Liver (tissue), 9 donors: Measurements from ENCODE around the gene DUSP10. TPM values are rescaled to one million over a fixed set of nuclear protein-coding genes. Genes with fewer than 3 reads are reported as not detected.

ENCODE experiments used
- DNase-seq: peaks from one replicate; pipeline ENCODE4 v3.0.0-alpha.2; 2017; ENCODE audit warnings: low spot score
- H3K27ac ChIP-seq, 2 donors: one replicate each; pipeline ENCODE4 v1.7.0; 2013; ENCODE audit warnings: inconsistent platforms in 2 of 2, low read length in 2 of 2, control low read depth in 1 of 2, low read depth in 1 of 2, mild to moderate bottlenecking in 1 of 2
- H3K27me3 ChIP-seq, 4 donors: one replicate each; pipeline versions ENCODE4 v1.6.1 to v1.7.0; 2013; ENCODE audit warnings: low read length in 3 of 4, inconsistent platforms in 1 of 4, mild to moderate bottlenecking in 1 of 4, moderate library complexity in 1 of 4; ENCODE audit not compliant: control insufficient read depth in 4 of 4, insufficient read depth in 4 of 4
- H3K36me3 ChIP-seq, 4 donors: one replicate each; pipeline versions ENCODE4 v1.6.1 to v1.7.0; 2013; ENCODE audit warnings: low read length in 3 of 4, mild to moderate bottlenecking in 3 of 4, low read depth in 1 of 4, moderate library complexity in 1 of 4; ENCODE audit not compliant: control insufficient read depth in 4 of 4, insufficient read depth in 3 of 4
- H3K4me1 ChIP-seq, 4 donors: one replicate each; pipeline versions ENCODE4 v1.6.1 to v1.7.0; 2013; ENCODE audit warnings: low read length in 3 of 4, mild to moderate bottlenecking in 3 of 4, moderate library complexity in 1 of 4; ENCODE audit not compliant: control insufficient read depth in 4 of 4, insufficient read depth in 4 of 4
- H3K4me3 ChIP-seq, 3 donors: one replicate each; pipeline versions ENCODE4 v1.6.1 to v1.7.0; 2013; ENCODE audit warnings: low read length in 3 of 3, control low read depth in 1 of 3, low read depth in 1 of 3, mild to moderate bottlenecking in 1 of 3
- H3K9ac ChIP-seq, 2 donors: one replicate each; pipeline ENCODE4 v1.7.0; 2013; ENCODE audit warnings: low read length in 2 of 2, mild to moderate bottlenecking in 2 of 2, moderate library complexity in 2 of 2, control low read depth in 1 of 2, low read depth in 1 of 2
- H3K9me3 ChIP-seq, 4 donors: one replicate each; pipeline versions ENCODE4 v1.6.1 to v1.7.0; 2013; ENCODE audit warnings: low read length in 3 of 4; ENCODE audit not compliant: control insufficient read depth in 4 of 4
- EGR1 ChIP-seq, 2 donors: IDR thresholded peaks; 2 replicates each; pipeline ENCODE4 v1.6.1; 2016 to 2018; ENCODE audit warnings: antibody characterized with exemption in 2 of 2, low read depth in 2 of 2
- FOXA1 ChIP-seq: IDR thresholded peaks from 2 replicates; pipeline ENCODE4 v1.6.1; 2016; ENCODE audit warnings: antibody characterized with exemption
- FOXA2 ChIP-seq: IDR thresholded peaks from 2 replicates; pipeline ENCODE4 v1.6.1; 2016; ENCODE audit warnings: antibody characterized with exemption
- GABPA ChIP-seq, 2 donors: IDR thresholded peaks in 1 of 2; conservative IDR thresholded peaks in 1 of 2; 2 replicates each; pipeline ENCODE4 v1.6.1; 2016; ENCODE audit warnings: antibody characterized with exemption in 2 of 2, mild to moderate bottlenecking in 1 of 2, moderate library complexity in 1 of 2
- HNF4G ChIP-seq: IDR thresholded peaks from 2 replicates; pipeline ENCODE4 v1.6.1; 2016; ENCODE audit warnings: antibody characterized with exemption
- RAD21 ChIP-seq, 2 donors: IDR thresholded peaks; 2 replicates each; pipeline ENCODE4 v1.6.1; 2016; ENCODE audit warnings: antibody characterized with exemption in 2 of 2, mild to moderate bottlenecking in 2 of 2
- RXRA ChIP-seq, 2 donors: IDR thresholded peaks; 2 replicates each; pipeline ENCODE4 v1.6.1; 2017 to 2018; ENCODE audit warnings: antibody characterized with exemption in 2 of 2, mild to moderate bottlenecking in 1 of 2
- TAF1 ChIP-seq: conservative IDR thresholded peaks from 2 replicates; pipeline ENCODE4 v1.6.1; 2016; ENCODE audit warnings: antibody characterized with exemption, mild to moderate bottlenecking
- YY1 ChIP-seq: IDR thresholded peaks from 2 replicates; pipeline ENCODE4 v1.6.1; 2016; ENCODE audit warnings: antibody characterized with exemption, mild to moderate bottlenecking
- WGBS: extraction: QIAGEN DNeasy Blood & Tissue Kit; methylation state at CpG from one replicate; pipeline ENCODE4 v1.1.7; 2013; 5-methylcytosine and 5-hydroxymethylcytosine counted together
- polyA plus RNA-seq, 2 donors: library from polyadenylated mRNA; stranded (reverse) in 1 of 2; unstranded in 1 of 2; fragments of 200-250 nt in 1 of 2; fragments of >200 nt in 1 of 2; fragmentation: Nextera tagmentation in 1 of 2; extraction: Ambion mirVana in 1 of 2; gene quantifications; one replicate each; pipeline versions ENCODE4 v1.2.1 to v1.2.3, GENCODE V29; 2013 to 2015
- total RNA-seq, 2 donors: library from RNA; depleted of rRNA; stranded (reverse); fragments of >200 nt; gene quantifications; one replicate each; pipeline ENCODE4 v1.2.3, GENCODE V29; 2014
- TF ChIP-seq, protein P1 (sequence below): fragments of 150-350 bp; IDR thresholded peaks from 2 replicates; pipeline ENCODE4 v1.5.1; 2017; ENCODE audit warnings: improper control_type of control experiment, low read depth, low read length; ENCODE audit not compliant: missing input control
- TF ChIP-seq, protein P2 (sequence below): IDR thresholded peaks from 2 replicates; pipeline ENCODE4 v1.6.1; 2016; ENCODE audit warnings: antibody characterized with exemption
- TF ChIP-seq, protein P3 (sequence below): IDR thresholded peaks from 2 replicates; pipeline ENCODE4 v1.6.1; 2016; ENCODE audit warnings: antibody characterized with exemption, mild to moderate bottlenecking
- TF ChIP-seq, protein P4 (sequence below): IDR thresholded peaks from 2 replicates; pipeline ENCODE4 v1.6.1; 2016; ENCODE audit warnings: antibody characterized with exemption
- TF ChIP-seq, protein P5 (sequence below): IDR thresholded peaks from 2 replicates; pipeline ENCODE4 v1.6.1; 2016; ENCODE audit warnings: antibody characterized with exemption
- donor health status: healthy.
- donor health status: healthy.
- donor health status: healthy.
- donor health status: healthy.
- donor health status: healthy.

DUSP10 gene
- total and polyA plus RNA-seq, 4 donors: 6.7 to 15.4 (median 10.7) TPM

DNA sequence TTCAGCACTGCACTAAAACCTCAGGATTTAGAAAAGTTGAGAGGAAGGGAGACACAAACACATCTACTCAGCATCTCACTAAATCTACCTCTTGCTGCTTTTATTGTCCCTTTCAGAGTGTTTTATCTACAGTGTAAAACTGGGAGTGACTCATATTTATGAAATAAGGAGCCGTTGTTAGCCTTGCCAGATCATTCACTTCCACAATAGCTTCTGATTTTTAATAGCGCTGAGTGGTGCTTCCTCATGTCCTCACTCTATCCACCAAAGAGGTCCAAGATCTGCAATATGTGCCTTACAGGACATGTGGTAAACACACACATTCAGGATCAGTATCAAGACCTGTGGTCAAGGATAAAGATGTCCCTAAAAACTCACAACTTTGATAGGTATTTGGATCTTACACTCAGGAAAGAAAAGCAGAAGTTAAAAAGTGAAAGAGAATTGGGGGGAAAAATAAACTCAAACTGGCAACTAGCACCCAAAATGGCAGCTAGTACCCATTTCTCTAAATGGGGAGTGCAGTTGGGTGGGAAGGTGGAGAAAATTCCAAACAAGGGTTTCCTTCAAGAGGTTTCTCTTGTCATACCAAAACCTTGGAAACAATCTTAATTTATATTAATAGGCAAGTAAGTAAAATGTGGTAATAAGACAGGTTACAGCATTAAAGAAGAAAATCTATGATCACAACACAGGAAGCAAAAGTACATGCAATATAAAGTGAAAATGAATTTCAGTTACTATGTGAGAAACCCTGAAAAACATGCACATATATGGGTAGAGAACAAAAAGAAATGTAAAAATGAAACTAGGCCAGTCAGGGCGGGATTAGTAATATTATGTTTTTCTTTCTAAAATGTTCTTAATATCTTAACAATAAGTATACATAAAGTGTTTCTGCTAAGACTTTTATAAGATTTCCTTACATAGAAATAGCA is 15.9 kb downstream of the DUSP10 start:
- peaks cover 0 to 30% (median 9%) of the 10 kb centered on the region in 4 donors for H3K36me3 ChIP-seq
- peaks cover 7 to 63% (median 39%) of the 10 kb centered on the region in 4 donors for H3K4me1 ChIP-seq
- H3K9ac ChIP-seq: no peak overlapping the region
- no peaks in the 10 kb centered on the region for H3K9me3 ChIP-seq
- WGBS: 73% methylated on average over 3 of the region's 3 CpGs
- TF ChIP-seq, protein P1, sequence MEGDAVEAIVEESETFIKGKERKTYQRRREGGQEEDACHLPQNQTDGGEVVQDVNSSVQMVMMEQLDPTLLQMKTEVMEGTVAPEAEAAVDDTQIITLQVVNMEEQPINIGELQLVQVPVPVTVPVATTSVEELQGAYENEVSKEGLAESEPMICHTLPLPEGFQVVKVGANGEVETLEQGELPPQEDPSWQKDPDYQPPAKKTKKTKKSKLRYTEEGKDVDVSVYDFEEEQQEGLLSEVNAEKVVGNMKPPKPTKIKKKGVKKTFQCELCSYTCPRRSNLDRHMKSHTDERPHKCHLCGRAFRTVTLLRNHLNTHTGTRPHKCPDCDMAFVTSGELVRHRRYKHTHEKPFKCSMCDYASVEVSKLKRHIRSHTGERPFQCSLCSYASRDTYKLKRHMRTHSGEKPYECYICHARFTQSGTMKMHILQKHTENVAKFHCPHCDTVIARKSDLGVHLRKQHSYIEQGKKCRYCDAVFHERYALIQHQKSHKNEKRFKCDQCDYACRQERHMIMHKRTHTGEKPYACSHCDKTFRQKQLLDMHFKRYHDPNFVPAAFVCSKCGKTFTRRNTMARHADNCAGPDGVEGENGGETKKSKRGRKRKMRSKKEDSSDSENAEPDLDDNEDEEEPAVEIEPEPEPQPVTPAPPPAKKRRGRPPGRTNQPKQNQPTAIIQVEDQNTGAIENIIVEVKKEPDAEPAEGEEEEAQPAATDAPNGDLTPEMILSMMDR: no peak
- TF ChIP-seq YY1: peak; percentile 43
- TF ChIP-seq, protein P2, sequence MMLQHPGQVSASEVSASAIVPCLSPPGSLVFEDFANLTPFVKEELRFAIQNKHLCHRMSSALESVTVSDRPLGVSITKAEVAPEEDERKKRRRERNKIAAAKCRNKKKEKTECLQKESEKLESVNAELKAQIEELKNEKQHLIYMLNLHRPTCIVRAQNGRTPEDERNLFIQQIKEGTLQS: no peak
- TF ChIP-seq FOXA1: no peak
- TF ChIP-seq, protein P3, sequence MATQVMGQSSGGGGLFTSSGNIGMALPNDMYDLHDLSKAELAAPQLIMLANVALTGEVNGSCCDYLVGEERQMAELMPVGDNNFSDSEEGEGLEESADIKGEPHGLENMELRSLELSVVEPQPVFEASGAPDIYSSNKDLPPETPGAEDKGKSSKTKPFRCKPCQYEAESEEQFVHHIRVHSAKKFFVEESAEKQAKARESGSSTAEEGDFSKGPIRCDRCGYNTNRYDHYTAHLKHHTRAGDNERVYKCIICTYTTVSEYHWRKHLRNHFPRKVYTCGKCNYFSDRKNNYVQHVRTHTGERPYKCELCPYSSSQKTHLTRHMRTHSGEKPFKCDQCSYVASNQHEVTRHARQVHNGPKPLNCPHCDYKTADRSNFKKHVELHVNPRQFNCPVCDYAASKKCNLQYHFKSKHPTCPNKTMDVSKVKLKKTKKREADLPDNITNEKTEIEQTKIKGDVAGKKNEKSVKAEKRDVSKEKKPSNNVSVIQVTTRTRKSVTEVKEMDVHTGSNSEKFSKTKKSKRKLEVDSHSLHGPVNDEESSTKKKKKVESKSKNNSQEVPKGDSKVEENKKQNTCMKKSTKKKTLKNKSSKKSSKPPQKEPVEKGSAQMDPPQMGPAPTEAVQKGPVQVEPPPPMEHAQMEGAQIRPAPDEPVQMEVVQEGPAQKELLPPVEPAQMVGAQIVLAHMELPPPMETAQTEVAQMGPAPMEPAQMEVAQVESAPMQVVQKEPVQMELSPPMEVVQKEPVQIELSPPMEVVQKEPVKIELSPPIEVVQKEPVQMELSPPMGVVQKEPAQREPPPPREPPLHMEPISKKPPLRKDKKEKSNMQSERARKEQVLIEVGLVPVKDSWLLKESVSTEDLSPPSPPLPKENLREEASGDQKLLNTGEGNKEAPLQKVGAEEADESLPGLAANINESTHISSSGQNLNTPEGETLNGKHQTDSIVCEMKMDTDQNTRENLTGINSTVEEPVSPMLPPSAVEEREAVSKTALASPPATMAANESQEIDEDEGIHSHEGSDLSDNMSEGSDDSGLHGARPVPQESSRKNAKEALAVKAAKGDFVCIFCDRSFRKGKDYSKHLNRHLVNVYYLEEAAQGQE: no peak
- DNase-seq: no peak
- no peak overlapping the region for H3K4me3 ChIP-seq
- H3K27me3 ChIP-seq: no peaks in the 10 kb centered on the region
- H3K27ac ChIP-seq: no peak overlapping the region

DNA sequence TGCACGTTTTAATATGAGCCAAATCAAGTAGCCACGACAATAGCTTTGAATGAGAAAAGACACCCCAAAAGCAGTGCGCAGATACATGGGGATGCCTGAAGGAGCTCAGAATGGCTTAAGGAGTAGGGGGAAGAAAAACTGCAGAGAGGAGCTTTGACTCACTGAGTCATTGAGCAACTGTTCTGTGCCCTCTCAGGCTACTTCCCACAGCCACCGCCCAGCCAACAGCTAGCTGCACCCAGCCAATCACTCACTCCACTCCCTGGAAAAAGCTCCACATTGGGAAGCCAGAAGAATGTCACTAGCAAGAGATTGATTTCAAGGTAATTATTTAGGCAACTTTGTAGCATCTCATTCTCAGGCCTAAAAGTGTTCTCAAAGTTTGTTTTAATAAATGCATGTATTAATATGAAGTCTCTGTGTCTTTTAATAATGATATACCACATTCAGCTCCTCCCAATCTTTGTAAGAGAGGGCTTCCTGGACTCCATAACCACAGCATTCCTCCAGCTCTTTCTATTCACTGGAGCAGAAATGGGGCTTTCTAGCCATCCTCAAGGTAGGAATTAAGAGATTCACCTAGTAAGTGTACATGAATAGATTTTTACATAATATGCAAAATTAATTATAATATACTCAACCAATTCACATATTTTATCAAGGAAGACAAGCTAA is 16.8 kb downstream of the DUSP10 start:
- WGBS: 89% methylated on average over 4 of the region's 4 CpGs
- no peak overlapping the region for H3K27ac ChIP-seq
- peaks cover 5 to 61% (median 36%) of the 10 kb centered on the region in 4 donors for H3K4me1 ChIP-seq
- no peak for DNase-seq
- H3K9me3 ChIP-seq: no peaks in the 10 kb centered on the region
- H3K36me3 ChIP-seq: peaks cover 0 to 25% (median 9%) of the 10 kb centered on the region in 4 donors
- H3K9ac ChIP-seq: no peak overlapping the region
- no peaks in the 10 kb centered on the region for H3K27me3 ChIP-seq
- TF ChIP-seq YY1 (no peak), HNF4G (no peak), RAD21 (IDR thresholded peaks at IDR 0.05) (peak in 1 of 2 donors; percentile 6), RXRA (IDR thresholded peaks at IDR 0.05) (no peak)
- H3K4me3 ChIP-seq: no peak overlapping the region

DNA sequence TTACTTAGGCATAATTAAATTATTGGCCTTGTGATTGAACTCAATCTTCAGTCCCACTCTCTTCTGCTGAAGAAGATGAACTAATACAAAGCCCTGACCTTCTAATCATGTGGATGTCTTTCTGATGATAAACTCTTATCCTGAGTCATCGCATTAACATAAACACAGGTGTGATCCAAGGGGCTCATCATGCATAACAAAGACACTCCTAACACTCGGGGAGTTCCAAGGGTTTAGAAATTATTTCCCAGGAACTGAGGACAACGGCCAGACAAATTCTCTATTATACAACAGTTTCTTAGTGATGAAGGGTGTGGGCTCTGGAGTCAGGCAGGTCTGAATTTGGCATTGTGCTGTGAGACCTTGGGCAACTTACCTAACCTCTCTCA is 18.0 kb downstream of the DUSP10 start:
- Histone ChIP-seq H3K4me1 (peaks cover 3 to 63% (median 41%) of the 10 kb centered on the region in 4 donors), H3K27ac (no peak overlapping the region), H3K9me3 (no peaks in the 10 kb centered on the region), H3K27me3 (no peaks in the 10 kb centered on the region), H3K9ac (no peak overlapping the region), H3K4me3 (no peak overlapping the region), H3K36me3 (peaks cover 0 to 28% (median 9%) of the 10 kb centered on the region in 4 donors)
- WGBS: 93% methylated on average over 3 of the region's 3 CpGs
- no peak for DNase-seq
- TF ChIP-seq HNF4G: no peak
- no peak for TF ChIP-seq FOXA2
- TF ChIP-seq, protein P4, sequence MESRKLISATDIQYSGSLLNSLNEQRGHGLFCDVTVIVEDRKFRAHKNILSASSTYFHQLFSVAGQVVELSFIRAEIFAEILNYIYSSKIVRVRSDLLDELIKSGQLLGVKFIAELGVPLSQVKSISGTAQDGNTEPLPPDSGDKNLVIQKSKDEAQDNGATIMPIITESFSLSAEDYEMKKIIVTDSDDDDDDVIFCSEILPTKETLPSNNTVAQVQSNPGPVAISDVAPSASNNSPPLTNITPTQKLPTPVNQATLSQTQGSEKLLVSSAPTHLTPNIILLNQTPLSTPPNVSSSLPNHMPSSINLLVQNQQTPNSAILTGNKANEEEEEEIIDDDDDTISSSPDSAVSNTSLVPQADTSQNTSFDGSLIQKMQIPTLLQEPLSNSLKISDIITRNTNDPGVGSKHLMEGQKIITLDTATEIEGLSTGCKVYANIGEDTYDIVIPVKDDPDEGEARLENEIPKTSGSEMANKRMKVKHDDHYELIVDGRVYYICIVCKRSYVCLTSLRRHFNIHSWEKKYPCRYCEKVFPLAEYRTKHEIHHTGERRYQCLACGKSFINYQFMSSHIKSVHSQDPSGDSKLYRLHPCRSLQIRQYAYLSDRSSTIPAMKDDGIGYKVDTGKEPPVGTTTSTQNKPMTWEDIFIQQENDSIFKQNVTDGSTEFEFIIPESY: no peak
- TF ChIP-seq EGR1 (IDR thresholded peaks at IDR 0.05; ENCODE audit: low read depth in 2 of 2): no peak
- TF ChIP-seq RXRA (IDR thresholded peaks at IDR 0.05): no peak
- TF ChIP-seq, protein P5, sequence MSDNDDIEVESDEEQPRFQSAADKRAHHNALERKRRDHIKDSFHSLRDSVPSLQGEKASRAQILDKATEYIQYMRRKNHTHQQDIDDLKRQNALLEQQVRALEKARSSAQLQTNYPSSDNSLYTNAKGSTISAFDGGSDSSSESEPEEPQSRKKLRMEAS: no peak
- TF ChIP-seq TAF1: no peak
- TF ChIP-seq, protein P2: no peak
- TF ChIP-seq GABPA (IDR thresholded peaks at IDR 0.05 in 1 of 2, conservative IDR thresholded peaks at IDR 0.05 in 1 of 2): no peak
